ENCODE measurements around the gene UBASH3B.

Gene UBASH3B

DNA sequence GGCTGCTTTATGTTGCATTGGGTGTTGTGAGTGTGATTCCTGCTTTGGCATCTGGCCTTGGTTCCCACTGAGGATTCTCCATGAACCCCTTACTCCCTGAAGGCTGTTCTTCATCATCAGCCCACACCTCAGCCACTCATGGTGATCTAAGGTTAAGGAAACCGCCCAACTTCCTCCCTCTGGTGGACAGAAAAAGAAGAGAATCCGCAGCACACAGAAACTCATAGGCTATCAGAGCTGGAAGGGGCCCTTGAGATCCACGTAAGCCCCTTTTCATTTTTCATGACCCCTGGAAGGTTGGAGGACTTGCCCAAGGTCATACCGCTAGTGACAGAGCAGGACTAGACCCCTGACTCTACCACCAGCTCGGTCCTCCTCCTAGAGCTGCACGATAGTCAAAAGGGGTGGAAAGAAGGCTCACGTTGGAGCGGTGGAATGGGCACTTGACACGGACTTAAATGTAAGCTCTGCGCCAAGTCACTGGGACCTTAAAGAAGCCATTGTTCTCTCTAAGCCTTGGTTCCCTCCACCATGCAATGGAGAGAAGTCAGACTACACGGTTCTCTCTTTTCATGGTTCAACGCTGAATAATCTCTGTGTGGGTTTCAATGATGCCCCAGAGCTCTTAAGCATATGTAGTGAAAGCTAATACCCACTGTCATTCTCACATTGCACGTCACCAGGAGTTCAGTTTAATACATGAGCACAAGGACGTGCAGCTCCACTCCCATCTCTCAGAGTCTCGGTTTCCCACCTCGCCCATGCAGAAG, 99.2 kb downstream of the UBASH3B start:
- DNase-seq (ENCODE audit: low read depth in 2 of 2) = no peak

DNA sequence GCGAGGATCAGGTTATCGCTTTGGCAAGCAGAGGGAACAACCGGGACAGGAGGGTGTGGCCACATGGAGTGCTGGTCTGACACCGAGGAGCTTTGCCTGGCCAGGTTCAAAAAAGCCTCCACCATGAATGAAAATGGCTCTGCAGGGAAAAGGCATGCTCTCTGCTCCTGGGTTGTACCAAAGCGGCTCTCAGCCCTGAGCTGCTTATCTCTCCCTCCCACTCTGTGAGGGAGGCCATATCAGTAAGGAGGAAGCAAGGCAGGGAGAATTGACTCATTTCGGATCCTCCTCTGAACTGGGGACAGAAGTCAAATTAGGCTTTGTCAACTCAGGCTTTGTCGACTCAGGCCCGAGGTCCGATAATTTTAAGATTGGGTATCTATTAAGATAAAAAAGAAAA, 99.9 kb downstream of the UBASH3B start:
- DNase-seq (ENCODE audit: low read depth in 2 of 2) = no peak

DNA sequence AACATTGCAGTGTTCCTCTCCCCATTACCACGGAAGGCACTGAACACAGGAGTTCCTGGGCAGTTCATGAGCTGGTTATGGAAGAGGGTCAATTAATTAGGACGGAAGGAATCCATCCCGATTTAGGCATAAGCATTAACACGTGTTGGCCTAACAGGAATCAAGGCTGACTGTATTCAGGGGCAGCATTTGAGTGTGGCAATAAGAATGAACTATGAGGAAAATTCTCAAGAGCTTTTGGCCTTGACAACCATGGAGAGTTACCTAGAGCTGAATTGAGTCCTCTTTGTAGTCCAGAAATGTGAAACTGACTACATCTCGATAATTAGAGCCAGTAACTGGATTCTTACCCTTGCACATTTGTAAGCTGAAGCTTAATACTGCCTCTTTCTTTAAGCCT, 100.4 kb downstream of the UBASH3B start:
- no peak for DNase-seq (ENCODE audit: low read depth in 2 of 2)

DNA sequence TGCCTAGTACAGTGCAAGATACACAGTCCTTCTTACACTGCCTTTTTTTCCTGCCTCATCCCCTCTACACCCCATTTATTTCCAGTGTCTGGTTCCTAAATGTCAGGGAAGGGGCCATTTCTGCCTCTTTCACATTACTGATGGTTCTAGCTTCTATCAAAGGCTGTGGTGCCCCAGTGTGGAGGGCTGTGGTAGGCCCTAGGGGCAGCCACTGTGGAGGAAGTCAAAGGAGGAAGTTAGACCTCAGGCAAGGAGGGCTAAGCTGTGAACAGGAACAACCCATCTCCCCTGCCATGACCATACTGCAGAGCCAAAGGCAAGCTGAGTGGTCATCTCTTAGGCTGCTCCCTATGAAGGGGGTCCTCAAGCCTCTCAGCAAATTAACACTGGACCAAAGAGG, 100.9 kb downstream of the UBASH3B start:
- no peak for DNase-seq (ENCODE audit: low read depth in 2 of 2)

DNA sequence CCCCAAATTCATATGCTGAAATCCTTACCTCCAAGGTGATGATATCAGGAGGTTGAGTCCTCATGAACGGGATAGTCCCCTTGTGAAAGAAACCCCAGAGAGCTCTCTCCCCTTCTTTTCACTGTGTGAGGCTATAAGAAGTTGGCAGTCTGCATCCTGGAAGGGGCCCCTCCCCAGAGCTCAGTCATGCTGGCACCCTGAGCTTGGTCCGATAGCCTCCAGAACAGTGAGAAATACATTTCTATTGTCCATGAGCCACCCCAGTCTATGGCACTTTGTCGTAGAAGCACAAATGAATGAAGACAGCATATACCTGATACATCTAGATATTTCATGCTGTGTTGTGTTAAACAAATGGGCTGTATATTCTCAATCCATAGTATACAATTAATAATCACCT, 101.7 kb downstream of the UBASH3B start:
- DNase-seq (ENCODE audit: low read depth in 2 of 2) = no peak

DNA sequence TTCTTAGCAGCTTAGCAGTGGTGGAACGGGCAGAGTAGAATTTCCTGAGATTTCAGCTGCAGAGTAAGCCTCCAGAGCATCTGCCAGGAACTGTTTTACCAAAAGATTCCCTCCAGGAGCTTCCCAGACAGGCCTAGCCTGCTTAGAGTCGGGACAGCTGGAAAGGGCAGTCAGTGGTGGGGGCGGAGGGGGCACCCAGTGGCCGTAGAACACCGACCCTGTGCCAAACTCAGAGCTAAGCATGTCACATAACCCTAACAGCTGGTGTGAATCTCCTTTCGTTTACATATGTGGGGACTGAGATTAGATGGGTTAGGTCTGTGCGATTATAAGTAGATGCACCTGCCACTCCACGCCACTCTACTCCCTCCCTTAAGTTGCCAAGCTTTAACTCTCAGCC, 102.8 kb downstream of the UBASH3B start:
- DNase-seq (ENCODE audit: low read depth in 2 of 2) = no peak

DNA sequence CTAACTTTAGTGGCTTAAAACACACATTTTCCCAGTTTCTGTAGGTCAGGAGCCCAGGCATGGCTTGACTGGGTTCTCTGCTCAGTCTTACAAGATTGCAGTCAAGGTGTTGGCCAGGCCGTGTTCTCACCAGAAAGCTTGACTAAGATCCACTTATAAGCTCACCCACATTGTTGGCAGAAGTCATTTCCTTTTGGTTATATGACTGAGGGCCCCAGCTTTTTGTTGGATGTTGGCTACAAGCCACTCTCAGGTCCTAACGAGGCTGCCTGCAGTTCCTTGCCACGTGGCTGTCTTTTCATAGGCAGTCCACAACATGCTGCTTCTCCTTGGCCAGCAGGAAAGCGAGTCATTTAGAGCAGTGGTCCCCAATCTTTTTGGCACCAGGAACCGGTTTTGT, 103.5 kb downstream of the UBASH3B start:
- no peak for DNase-seq (ENCODE audit: low read depth in 2 of 2)

DNA sequence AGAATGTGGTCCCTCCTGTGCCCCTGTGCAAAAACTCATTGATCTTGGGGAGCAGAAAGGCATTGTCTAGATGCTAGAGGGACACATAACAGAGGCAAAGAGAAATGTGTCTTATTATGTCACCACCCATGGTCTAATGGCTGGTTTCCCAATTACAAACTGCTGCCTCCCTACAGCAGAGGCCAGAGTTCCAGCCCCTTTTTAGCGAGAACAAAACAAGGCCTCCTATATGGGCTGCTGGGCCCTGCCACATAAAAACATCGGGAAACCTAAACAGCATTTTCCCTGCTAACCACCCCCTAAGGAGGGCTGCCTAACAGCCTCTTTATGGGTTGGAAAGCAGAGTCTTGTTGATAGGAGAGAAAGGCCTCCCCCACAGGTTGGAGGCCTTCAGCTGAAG, 107.6 kb downstream of the UBASH3B start:
- DNase-seq (ENCODE audit: low read depth in 2 of 2) = no peak

DNA sequence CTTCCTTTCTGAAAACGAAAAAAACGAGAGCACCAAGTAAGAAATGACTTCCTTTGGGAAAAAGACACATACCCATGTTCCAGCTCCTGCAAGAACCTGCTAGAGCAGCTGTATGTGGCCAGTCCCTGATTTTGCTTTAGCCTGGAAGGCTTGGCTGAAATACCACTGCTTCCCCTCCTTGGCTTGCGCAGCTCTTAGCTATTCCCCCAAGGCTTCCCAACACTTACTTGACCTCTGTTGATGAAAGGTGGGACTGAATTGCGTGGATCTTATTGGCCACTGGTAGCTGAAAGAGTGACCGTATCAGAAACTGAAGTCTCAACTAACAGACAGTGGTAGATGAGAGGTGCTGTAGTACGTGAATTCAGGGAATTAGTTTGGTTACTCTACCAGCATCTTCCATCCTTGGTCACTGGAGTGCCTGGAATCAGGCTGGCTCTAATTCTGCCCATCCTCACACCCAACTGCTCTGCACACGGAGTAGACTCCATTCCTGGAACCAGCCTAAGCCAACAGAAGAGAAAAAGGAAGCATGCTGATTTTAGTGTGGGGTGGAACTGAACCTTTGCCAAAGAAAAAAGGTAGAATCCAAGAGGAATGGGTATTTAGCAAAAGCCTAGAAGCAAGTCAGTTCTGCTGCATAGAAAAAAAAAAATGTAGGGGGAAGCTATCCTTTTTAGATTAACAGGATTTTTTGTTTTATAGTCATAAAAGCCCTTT, 109.0 kb downstream of the UBASH3B start:
- DNase-seq (ENCODE audit: low read depth in 2 of 2) = no peak

DNA sequence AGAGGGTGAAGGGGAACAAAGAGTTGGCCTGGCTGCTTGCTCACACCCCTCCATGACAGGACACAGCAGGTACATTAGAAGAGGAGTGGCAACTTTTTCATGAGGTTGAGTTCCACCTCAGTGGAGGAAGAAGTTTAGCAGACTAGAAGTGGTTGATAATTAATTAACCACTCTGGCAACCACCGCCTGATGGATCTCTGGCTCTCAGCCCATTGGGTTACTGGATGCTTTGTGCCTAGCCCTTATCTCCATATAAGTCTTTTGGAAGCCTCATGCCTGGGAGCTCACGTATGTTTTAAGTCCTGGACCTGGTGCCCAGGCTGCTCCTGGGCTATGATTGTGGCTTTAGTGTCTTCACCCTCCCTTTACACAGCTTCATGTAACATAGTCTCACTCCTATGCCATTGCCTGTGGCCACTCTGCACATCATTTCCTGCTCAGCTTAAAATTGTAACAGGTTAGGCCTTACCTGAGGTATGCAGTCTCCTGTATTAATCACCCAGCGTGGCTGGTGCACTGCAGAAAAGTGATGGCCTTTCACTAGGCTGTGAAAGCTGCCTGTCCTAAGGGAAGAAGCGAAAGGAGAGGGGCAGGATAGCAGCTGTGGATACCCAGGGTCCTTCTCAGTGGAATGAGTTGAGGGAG, 110.1 kb downstream of the UBASH3B start:
- no peak for DNase-seq (ENCODE audit: low read depth in 2 of 2)

DNA sequence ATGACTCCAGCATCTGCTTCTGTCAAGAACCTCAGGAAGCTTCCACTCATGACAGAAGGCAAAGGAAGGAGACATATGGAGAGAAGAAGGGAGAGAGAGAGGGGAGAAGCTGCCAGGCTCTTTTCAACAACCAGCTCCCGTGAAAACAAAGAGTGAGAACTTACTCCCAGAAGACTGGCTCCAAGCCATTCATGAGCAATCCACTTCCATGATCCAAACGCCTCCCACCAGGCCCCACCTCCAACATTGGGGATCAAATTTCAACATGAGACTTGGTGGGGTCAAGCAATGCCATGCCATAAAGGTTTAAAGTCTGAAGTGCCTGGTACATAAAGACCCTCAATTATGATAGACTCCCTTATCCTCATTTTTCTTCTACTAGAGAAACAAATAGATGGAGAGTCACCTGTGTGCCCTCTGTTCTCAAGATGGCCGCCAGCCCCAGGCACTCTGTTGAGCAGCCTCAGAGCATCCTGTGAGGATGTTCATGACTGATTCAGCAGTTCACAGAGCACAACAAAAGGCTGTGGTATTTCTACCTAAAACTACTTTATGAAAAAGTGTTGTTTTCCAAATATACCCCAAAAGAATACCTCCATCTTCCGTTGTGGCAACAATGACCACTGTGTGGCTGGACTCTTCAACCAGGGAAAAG, 113.7 kb downstream of the UBASH3B start:
- DNase-seq (ENCODE audit: low read depth in 2 of 2) = no peak

DNA sequence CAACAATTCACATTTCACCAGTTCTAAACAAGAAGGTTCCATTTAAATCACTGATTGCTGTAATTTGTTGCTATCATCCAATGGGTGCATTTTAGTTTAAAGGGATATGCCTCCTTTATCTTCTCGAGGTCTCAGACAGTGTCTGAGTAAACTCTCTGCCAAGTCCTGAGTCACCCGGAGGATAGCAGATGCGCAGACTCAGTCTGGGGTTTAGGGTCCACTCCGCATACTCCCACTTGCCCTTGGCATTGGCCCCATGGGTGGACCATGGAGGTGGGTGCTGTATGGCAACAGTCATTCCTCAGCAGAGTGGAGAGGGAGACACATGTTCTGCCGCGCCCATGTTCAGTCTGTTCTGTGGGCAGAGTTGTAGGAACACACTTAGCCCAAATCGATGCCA, 117.4 kb downstream of the UBASH3B start:
- DNase-seq (ENCODE audit: low read depth in 2 of 2) = no peak

DNA sequence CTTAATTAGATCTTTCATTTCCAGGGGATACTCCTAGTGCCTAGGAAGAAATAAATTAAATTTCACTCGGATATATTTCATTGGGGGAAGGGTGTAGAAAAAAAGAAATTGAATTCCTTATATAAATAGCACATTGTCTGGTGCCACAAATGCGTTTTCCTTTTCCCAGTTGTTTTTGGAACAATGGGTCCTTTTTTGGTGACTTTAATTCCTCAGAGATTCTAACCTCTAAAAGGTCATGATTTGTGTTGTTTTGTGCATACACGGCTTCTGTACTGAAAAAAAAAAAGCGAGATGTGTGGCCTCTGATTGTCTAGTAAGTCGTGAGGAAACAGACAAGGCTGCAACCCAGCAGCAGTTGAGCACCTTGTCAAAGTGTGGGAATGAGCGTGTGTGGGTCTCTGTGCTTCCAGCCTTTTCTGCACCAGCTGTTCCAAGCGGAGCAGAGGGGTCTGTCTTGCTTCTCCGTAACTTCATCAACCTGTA, 118.3 kb downstream of the UBASH3B start:
- no peak for DNase-seq (ENCODE audit: low read depth in 2 of 2)

DNA sequence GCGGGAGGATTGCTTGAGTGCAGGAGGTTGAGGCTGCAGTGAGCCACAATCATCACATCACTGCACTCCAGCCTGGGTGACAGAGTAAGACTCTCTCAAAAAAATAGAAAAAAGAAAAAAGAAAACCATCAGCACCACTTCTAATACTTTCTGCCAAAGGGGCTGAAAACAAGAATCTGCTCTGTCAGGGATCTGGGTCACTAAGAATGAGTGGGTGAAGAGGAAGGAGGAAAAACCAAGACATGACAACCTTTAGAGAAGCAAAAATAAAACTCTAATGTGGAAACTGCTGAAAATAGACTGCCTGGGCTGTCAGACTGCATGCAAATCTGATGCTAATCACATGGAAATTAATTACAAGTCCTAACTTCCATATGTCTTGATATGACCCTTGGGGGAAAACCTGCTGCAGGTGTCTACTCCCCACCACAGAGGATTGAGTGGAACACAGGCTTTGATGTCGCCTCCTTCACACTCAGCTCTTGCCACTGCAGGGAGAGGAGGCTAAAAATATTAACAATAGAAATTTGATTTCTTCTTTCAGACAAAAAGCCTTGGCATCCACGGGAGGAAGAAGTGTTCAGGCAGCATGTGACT, 120.3 kb downstream of the UBASH3B start:
- no peak for DNase-seq (ENCODE audit: low read depth in 2 of 2)

DNA sequence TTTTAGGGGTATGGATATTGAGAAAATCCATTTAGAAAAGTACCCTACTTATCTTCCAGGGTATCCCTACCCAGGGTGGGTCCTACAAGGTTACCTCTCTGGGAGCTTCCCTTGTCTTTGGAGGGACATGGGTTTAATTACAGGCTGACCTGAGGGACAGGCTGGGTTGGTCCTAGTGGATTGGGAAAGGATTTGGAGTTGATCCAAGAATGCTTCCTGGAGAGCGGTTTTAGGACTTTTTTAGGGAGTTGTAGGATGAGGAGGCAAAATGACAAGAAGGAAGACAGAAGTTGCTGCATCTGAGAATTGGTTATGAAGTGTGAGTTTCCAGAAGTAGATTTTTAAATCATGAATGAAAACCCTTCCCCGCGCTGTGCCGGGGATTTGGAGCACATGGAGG, 121.0 kb downstream of the UBASH3B start:
- DNase-seq (ENCODE audit: low read depth in 2 of 2) = no peak

DNA sequence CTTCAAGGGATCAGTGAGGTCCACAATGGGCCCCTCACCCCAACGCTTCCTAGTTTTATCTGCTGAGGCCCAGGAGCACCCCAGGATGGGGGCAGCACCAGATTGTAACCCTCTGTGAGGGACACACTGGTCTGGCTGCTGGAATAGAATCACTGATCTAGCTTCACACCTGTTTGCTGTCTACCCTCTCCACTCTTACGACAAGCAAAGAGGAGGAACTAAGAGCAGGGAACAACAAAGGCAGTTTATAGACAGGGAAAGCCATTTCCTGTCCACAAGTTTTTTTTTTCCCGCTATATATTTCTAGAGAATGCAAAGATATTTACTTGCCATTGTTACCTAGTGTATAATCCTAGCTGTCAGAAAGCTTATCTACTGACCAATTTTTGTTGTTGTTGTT, 121.8 kb downstream of the UBASH3B start:
- DNase-seq (ENCODE audit: low read depth in 2 of 2) = no peak

DNA sequence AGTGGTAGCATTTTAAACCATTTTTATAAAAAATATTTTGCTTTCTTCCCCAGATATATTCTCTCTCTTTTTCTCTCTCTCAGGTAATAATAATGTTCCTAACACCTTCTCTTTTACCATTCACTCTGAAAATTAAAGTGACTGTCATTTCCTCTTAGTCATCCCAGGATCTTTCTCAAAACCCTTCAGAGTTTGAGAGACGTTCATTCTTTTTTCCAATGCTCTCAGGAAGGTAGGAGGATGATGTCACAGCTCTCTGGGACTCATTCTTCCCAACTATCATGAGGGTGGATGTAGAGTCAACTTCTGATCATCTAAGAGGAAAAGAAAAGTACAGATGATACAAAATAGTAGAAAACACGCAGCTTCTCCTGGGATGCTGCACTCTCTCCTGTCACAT, 122.6 kb downstream of the UBASH3B start:
- DNase-seq (ENCODE audit: low read depth in 2 of 2) = no peak

DNA sequence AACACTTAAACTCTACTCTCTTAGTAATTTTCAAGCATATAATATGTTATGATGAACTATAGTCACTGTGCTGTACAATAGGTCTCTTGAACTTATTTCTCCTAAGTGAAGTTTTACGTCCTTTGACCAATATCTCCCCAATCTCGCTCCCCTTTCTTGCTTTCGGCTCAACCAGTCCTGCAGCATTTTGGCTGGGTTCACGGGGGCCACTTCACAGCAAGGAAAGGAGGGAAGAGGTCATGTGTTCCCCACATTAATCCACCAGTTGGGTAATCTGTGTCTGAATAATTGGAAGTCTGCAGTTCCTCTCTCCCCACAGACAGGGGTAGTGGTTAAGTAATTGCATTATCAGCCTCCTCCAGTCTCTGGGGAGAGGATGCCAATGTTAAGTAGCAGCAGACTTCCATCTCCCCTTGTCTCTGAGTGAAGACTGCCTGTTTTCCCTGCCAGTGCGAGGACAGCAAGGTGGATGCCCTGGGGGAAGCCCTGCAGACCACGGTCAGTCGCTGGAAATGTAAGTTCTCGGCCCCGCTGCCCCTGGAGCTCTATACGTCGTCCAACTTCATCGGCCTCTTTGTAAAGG, 123.6 kb downstream of the UBASH3B start:
- peak in 1 of 2 experiments; percentile 31 for DNase-seq (ENCODE audit: low read depth in 2 of 2)

DNA sequence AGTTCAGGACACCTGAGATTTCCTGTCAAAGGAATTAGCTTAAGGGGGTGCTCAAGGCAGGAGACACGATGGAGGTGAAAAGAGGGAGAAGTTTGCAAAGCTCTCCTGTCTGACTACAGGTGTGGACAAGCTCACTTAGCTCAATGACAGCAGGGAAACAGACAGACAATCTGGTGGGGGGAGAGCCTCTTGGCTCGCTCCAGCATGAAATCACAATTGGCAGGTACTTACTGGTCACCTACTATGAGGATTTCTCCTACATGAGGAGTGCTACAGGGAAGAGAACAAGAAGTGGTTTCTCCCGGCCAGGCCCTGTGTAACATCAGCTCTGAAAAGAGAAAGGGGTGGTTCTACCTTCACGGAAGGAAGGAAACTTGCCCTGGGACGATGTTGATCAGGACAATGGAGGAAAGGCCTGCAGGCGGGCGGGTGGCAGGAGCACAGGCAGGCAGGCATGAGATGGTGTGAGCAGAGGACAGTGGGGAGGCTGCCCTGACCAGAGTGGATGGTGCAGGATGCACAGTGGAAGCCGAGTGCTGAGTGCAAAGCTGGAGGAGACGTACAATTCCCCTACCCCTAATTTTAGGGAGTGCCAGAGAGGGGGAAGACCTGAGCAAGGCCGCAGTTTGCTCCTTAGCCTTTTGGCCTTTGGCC, 124.9 kb downstream of the UBASH3B start:
- no peak for DNase-seq (ENCODE audit: low read depth in 2 of 2)

DNA sequence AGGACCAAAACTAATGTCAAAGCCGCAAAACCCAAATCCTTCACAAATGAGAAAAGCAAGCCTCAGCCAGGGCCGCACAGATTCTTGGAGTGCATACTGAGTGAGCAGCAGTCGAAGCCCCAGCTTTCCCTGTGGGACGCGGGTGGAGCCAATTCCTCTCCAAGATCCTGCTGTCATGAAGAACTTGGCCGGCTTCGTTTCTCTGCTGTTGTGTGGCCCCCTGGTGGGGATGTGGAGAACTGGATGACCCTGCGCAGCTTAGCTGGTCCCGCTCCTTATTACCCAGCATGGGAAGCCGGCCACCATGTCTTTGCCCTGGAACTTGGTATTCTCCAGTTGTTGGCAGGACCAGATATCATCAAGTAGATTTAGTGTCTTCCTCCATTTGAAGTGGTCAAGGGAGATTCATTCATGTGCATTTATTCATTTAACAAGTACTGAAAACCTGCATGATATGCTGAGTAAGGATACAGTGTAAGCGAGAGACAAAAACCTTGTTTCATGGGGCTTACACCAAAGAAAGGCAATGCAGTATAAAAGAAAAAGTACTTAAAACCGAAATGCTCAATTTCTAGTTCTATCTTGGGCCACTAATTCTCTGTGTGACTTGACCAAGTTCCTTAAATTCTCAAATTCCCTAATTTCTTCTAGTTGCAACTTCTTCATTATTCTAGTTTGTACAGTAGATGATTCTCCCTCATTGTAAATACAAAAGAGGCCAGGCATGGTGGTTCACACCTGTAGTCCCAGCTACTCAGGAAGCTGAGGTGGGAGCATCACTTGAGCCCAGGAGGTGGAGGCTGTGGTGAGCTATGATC, 126.1 kb downstream of the UBASH3B start:
- DNase-seq (ENCODE audit: low read depth in 2 of 2) = peak; percentile 80

All from fibroblast of skin of left quadriceps (primary cell).